GM21529 (cell line): Measurements from ENCODE around the gene ZDHHC19.
"Not testable (repeated sequence)": the region's sequence is repeated elsewhere in the genome, so short reads cannot be mapped to it uniquely, and the experiment has no call there.

Source experiments
- ATAC-seq: cut with Tn5 transposase; IDR thresholded peaks from one replicate; pipeline ENCODE4 v1.9.1; 2021; ENCODE audit not compliant: unreplicated experiment

The ZDHHC19 gene

DNA sequence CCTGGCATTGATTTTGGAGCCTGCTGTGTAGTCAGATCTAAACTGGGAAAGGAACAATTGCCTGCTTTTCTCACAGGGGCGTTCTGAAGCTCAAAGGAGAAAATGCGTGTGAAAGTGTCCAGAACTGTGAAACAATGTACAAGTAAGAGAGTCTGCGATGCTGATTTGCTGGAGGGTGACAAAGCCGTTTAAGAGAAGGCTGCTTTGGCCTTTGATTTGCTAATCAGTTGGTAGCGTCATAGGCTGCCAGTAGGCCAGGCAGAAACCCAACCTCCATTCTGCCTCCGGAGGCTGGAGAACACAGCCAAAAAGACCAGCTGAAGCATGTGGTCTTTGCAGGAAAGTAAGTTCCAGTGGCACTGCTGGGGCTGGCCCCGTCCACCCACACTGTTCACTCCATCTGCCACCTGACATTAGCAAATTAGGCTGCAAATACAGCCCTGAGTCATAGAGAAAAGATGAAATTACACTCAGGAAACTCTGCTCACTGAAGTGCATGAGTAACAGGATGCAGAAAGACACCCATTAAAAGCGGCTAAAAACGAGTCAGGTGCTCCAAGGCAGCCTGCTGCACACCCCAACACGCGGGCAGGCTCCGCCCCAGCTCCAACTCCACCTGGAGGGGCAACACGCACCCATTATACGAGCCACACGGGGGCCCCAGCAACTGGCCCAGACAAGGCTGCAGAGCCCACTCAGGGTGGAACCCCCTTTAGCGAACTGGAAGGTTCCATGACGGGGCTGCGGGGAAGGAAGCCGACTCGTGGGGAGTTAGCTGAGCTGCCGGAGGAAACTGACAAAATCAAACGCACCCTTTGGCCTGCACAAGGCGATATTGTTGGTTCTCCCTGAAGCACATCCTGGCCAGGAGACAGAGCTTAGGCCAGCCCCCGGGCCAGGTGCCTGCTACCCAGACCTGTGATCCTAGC lies 31.6 kb downstream of the ZDHHC19 start:
- peak; percentile 66 for ATAC-seq

DNA sequence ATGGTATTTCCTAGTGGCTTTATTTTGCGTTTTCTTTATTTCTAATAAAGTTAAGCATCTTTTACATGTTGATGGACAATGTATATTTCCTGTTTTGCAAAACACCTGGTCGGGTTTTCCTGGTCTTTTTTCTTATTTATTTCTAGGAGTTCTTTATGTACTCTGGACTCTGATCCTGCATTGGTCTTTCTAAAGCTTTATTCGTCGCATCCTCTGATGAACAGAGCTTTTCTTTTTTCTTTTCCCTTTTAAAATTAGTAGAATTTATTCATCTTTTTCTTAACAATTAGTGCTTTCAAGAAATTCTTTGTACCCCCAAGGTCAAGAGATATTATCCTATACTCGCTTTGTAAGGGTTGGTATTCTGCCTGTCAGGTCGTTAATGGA lies 32.2 kb downstream of the ZDHHC19 start:
- ATAC-seq, result no peak

DNA sequence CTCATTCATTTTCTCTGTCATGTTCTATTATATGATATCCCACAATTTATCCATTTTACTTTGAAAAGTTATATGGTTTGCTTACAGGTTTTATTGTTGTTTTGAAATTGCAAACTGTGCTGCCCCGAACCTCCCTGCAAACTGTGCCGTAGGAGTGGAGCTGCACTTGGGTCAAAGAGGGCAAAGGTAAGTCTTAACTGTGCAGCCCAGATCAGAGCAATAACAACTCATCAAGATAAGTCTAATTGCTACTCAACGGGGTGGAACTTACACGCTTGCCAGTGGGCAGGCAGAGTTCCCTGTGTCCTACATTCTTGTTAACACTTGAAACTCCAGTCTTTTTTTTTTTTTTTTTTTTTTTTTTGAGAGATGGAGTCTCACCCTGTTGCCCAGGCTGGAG lies 33.2 kb downstream of the ZDHHC19 start:
- ATAC-seq, result no peak

DNA sequence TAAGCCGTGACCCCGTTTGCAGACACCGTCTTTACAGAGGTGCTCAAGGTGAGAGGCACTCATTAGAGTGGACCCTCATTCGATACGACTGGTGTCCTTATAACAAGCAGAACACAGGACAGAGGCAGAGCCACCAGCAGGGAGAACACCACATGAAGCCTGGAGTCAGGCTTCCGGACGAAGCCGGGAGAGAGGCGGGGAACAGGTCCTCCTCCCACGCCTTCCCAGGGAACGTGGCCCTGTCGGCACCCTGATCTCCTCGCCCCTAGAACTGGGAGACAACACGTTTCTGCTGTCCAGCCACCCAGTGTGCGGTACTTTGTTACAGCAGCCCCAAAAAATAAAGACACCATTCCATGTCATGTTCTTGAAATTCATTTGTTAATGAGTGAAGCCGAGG lies 33.6 kb downstream of the ZDHHC19 start:
- ATAC-seq, result no peak

DNA sequence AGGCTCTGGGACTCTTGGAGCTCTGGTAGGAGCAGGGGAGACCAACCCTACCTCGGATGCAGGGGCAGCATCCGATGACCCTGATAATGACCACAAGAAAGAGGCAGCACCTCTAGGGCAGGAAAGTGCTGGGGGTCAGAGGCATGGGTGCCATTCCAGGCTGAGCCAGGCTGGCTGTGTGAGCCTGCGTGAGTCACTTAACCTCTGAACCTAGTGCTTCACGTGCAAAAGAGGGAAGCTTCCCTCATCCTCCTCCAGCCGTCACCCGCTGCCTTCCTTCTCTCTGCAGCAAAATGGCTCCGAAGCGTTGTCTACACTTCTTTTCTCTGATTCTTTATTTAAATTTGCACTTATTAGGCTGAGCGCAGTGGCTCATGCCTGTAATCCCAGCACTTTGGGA lies 35.5 kb downstream of the ZDHHC19 start:
- ATAC-seq, result no peak

DNA sequence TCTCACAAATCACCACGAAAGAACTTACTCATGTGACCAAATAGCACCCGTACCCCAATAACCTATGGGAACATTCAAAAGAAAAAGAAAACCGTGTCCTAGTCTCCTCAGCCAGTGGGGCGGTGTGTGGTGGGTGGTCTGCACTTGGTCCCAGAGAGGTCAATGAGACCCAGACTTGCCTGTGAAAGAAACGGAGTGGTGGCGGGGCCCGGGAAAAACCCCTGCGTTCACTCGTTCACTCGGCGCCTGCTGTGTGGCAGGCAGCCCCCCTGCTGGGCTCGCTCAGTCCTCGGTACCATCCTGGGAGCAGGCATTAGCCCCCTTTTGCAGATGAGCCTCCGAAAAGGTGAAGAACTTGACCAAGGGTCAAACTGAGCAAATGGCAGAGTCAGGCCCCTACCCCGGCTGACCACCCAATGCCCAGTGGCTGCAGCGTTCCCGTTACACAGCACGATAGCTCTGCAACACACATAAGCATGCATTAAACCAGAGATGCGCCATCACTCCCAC lies 36.0 kb downstream of the ZDHHC19 start:
- ATAC-seq, result no peak

DNA sequence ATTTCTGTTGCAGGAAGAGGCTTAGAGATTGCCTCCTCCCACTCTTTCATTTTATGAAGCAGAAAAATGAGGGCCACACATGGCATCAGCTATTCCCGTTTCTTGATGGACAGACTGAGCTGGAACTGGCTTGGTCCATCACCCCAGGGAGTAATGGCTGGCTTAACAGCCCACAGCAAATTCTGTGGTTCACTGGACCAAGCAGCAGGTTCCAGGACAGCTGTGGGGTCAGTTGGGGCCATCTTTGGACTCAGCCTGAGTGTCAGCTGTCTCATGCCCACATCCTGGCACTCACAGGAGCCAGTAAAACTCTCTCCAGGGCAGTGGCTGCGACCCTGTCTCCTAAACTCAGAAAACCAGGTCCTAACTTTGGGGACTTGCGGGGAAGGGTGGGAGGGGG lies 36.5 kb downstream of the ZDHHC19 start:
- no peak for ATAC-seq

DNA sequence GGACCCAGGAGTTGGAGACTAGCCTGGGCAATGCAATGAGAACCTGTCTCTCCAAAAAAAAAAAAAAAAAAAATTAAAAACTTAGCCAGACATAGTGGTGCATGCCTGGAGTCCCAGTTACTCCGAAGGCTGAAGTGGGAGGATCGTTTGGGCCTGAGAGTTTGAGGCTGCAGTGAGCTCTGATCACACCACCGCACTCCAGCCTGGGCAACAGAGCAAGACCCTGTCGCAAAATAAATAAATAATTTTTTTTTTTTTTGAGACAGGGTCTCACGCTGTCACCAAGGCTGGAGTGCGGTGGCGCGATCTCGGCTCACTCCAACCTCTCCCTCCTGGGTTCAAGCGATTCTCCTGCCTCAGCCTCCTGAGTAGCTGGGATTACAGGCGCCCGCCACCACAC lies 40.9 kb downstream of the ZDHHC19 start:
- ATAC-seq, result not testable (repeated sequence)

DNA sequence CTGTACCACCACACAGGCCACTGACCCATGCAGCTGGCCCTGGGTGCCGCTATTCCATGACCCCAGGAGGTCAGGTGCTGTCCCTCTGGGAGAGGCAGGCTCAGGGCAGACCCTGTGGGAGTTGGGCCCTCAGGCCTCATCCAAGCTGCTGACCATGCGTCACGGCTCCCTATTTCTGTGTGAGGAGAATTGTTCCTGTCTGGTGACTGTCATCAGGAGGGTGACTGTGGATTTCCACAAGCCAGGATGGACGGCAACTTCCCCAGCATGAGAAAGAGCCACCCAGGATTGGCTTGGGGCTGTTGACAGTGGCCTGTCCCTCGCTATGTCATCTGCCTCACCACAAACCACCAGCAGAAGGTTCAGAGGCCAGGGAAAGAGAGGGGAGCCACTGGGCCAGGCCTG lies 41.4 kb downstream of the ZDHHC19 start:
- ATAC-seq, result no peak

DNA sequence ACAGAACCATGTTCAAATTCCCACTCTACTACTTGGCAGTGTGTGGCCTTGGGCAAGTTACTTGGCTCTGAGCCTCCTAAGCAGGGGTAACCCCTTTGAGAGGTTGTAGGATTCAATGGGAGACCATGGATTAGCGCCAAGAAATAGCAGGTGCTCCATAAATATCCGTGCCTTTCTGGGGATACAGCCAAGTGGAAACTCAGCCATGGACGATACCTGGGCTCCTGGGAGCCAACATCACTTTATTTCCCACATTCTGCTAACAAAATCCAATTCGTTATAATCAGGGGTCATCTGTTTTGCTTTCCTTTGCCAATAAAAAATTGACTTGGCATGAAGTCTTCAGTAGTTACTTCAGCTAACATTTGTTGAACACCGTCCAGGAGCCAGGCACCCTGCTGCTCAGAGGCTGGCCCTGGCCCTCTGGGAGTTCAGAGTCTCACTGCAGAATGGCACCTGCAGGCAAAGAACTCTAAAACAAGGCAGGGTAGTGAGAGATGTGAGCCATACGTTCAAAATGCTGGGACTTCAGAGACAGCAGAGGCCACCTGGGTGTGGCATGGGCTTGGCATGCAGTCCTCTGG lies 42.3 kb downstream of the ZDHHC19 start:
- no peak for ATAC-seq

DNA sequence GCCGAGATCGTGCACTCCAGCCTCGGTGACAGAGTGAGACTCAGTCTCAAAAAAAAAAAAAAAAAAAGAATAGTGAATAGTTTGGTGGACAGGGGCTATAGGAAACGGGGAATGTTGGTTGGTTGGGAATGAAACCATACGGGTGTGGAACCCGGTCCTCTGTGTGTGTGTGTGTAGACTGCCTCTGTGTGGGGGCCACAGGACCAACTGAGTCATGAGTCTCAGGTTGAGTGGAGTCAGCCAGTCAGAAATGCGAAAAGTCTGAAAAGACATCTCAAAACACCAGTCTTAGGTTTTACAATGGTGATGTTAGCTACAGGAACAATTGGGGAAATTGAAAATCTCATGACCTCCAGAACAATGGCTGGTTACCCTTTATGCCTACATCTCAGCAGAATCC lies 44.5 kb downstream of the ZDHHC19 start:
- ATAC-seq, result no peak

DNA sequence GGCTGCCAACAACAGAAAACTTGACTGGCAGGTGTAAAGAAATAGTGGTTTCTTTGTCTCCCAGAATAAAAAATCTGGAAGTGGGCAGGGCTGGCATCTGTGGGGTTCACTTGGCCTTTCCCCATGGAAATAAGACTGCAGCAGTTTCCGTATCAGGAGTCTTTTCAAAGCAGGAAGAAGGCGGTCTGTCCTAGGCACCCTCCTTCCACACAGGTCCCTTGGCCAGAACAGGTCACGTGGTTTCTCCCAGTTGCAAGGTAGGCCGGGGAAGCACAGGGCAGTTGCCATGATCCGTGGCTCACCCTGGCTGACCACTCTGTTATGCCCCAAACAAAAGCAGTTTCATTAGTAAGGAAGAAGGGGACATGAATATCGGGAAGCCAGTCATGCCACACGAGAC lies 45.4 kb downstream of the ZDHHC19 start:
- ATAC-seq, result no peak

DNA sequence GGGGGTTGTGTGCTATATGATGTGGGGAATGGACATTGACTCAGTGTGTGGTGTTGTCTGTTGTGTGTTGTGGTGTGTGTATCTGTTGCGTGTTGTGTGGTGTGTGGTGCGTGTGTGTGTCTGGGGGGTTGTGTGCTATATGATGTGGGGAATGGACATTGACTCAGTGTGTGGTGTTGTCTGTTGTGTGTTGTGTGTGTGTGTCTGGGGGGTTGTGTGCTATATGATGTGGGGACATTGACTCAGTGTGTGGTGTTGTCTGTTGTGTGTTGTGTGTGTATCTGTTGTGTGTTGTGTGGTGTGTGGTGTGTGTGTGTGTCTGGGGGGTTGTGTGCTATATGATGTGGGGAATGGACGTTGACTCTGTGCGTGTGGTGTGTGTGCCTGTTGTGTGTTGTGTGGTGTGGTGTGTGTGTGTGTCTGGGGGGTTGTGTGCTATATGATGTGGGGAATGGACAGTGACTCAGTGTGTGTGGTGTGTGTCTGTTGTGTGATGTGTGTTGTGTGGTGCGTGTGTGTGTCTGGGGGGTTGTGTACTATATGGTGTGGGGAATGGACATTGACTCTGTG lies 46.1 kb downstream of the ZDHHC19 start:
- not testable (repeated sequence) for ATAC-seq

DNA sequence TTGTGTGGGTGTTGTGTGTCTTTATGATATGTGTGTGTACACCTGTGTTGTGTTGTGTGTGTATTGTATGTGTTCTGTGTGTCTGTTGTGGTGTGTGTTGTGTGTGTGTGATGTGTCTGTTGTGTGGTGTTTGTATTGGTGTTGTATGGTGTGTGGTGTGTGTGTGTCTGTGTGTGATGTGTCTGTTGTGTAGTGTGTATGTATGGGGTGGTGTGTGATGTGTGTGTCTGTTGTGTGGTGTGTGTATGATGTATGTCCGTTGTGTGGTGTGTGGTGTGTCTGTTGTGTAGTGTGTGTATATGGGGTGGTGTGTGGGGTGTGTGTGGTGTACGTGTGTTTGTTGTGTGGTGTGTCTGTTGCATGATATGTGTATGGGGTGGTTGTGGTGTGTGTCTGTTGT lies 46.6 kb downstream of the ZDHHC19 start:
- ATAC-seq, result no peak

DNA sequence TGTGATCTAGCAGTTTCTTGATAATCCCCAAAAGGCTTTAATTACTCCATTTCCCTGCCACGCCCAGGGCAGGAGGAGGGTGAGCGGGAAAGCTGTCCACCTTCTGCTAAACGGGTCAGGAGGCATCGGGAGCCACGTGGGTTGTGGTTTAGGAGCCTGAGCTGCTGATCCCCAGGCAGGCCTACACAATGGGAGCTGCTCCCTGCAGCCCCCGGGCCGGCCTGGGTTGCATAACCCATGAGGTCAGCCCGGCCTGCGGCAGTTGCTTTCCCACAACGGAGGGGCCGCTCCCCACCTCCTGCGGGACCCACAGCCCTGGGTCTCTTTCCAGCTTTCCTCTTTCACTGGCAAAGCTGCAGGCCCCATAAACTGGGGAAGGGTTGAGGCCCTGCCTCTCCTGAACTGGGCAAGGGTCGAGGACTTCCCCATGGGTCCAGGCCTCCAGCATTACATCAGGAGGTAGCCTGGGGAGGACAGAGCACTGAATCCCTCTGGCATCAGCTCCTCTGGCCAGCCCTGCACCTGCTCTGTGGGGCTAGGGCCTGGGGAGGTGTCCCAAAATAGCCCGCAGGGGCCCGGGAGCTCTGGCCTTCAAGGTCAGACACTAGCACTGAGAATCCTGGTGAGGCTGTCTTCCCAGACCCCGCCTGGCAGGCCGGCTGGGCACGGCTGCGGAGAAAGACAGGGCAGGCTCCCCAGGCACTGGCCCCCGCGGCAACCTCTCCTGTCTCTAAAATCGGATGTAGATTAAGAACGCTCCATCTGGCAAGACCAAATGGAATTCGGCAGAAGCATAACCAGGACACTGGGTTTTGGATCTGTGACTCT lies 47.3 kb downstream of the ZDHHC19 start:
- no peak for ATAC-seq

DNA sequence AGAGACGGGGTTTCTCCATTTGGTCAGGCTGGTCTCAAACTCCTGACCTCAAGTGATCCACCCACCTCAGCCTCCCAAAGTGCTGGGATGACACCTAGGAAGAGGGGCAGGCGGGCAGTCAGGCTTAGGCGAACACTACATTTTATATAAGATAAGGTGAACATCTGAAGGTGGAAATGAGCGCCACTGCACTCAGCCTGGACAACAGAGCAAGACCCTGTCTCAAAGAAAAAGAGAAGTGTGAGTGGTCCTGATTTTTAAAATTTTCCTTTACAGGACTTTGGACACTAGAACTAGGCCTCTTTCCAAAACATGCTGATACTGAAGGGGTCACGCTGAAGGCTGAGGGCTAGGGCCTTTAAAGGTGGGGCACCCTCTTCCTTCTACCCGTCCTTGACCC lies 48.0 kb downstream of the ZDHHC19 start:
- ATAC-seq, result no peak

DNA sequence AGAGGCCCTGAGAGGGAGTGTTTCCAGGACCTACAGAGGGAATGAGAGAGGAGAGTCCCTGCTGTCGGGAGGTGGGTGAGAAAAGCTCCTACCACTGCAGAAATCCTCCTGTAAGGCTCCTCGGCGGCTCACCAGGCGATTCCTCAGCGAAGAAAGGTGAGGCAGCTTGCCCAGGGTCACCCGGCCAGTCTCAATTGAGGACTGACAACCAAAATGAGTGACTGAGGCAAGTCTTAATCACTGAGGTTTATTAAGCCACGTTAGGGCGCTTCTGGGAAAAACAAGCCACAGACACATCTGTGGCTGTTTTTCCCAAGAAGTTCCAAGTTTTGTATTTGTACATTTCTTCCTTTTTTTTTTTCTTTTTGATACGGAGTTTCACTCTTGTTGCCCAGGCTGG lies 48.5 kb downstream of the ZDHHC19 start:
- ATAC-seq, result no peak

DNA sequence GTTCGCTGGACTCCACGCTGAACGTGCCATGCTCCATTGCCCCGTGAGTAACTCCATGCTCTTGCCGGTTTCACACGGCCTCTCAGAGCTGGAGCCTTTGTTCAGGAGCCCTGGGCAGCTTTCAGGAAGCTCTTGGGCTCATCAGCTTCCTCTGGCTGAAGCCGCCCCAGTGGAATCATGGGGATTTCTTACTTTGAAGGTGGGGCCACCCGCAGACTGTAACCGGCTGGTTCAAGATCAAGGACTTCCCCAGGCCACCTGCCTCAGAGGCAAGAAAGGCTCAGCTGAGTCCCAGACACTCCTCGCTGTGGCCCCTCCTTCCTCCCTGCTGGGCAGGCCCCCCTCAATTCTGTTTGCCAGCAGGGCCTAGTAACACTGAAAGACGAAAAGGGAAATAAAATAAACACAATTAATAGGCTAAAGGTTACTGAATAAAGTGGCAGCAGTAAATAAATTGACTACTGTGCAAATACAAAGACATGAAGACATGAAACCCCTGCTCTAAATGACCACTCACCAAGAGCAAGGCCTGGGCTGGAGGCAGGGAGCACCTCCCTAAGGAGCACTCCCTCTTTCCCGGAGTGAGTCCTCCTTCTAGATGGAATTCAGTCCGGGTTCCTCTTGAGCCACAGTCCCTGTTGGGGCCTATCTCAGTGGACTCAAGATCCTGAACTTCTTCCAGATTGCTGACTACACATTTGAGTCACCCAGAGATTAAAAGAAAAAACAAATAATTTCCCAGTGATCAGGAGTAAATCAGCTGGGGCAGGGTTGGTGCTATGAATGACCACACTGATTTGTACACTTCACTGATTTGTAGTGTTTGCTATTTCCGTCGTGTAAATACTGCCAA lies 51.0 kb downstream of the ZDHHC19 start:
- ATAC-seq, result peak; percentile 98

DNA sequence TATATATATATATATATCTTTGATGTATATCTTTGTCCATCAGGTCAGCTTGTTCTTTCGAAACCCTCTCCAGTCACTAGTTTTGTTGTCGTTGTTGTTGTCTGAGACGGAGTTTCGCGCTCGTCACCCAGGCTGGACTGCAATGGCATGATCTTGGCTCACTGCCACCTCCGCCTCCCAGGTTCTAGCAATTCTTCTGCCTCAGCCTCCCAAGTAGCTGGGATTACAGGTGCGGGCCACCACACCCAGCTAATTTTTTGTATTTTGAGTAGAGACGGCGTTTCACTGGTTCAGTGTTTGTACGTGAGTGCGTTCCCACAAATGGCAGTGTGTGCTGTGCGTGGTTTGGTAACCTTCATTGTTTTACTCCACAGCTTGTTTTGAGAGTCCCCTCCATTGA lies 51.7 kb downstream of the ZDHHC19 start:
- ATAC-seq, result no peak

DNA sequence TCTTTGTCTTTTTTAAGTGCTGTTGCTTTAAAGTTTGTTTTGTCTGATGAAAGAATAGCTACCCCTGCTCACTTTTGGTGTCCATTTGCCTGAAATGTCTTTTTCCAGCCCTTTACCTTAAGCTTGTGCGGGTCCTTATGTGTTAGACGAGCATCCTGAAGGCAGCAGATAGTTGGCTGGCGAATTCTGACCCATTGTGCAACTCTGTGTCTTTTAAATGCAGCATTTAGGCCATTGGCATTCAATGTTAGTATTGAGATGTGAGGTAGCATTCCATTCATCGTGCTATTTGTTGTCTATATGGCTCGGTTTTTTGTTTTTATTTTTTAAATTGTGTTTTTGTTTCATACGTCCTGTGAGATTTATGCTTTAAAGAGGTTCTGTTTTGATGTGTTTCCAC lies 55.0 kb downstream of the ZDHHC19 start:
- no peak for ATAC-seq
